Heart left ventricle (tissue), 16 donors: ENCODE data around the gene INHBE. TPM values are rescaled to one million over a fixed set of nuclear protein-coding genes. Genes with fewer than 3 reads are reported as not detected.
"Not testable (repeated sequence)": the region's sequence is repeated elsewhere in the genome, so short reads cannot be mapped to it uniquely, and the experiment has no call there.

Experiments used
- ATAC-seq, 4 donors: fragments of 200-7000 bp; cut with Tn5 transposase; one replicate each; pipeline ENCODE4 v1.9.1; 2020 to 2022; ENCODE audit warnings: moderate library complexity in 4 of 4, mild to moderate bottlenecking in 3 of 4, moderate number of reproducible peaks in 1 of 4
- DNase-seq, 5 donors: peaks; one replicate each; pipeline ENCODE4 v3.0.0-alpha.2; 2020
- H3K27ac ChIP-seq, 12 donors: fragments of 200-600 bp; sonication (generic) in 4 of 12; one replicate each; pipeline versions ENCODE4 v1.5.0 to v1.8.0; 2016 to 2022; ENCODE audit warnings: mild to moderate bottlenecking in 2 of 12
- H3K27me3 ChIP-seq, 9 donors: fragments of 200-600 bp; sonication (generic) in 2 of 9; one replicate each; pipeline versions ENCODE4 v1.5.1 to v1.8.0; 2016 to 2022; ENCODE audit warnings: mild to moderate bottlenecking in 3 of 9
- H3K36me3 ChIP-seq, 9 donors: fragments of 200-600 bp; sonication (generic) in 2 of 9; one replicate each; pipeline versions ENCODE4 v1.5.0 to v1.8.0; 2018 to 2022; ENCODE audit warnings: mild to moderate bottlenecking in 2 of 9
- H3K4me1 ChIP-seq, 12 donors: fragments of 200-600 bp; sonication (generic) in 4 of 12; one replicate each; pipeline versions ENCODE4 v1.5.0 to v1.8.0; 2016 to 2022; ENCODE audit warnings: mild to moderate bottlenecking in 3 of 12
- H3K4me3 ChIP-seq, 12 donors: fragments of 200-600 bp; sonication (generic) in 4 of 12; one replicate each; pipeline versions ENCODE4 v1.5.0 to v1.8.0; 2017 to 2022; ENCODE audit warnings: mild to moderate bottlenecking in 9 of 12, moderate library complexity in 4 of 12
- H3K9me3 ChIP-seq, 12 donors: fragments of 200-600 bp; sonication (generic) in 4 of 12; one replicate each; pipeline versions ENCODE4 v1.5.0 to v1.8.0; 2016 to 2022; ENCODE audit warnings: mild to moderate bottlenecking in 1 of 12
- CTCF ChIP-seq, 12 donors: fragments of 200-600 bp; sonication (generic) in 4 of 12; IDR thresholded peaks; one replicate each; pipeline versions ENCODE4 v1.5.0 to v1.8.0; 2018 to 2022; ENCODE audit warnings: antibody characterized with exemption in 12 of 12, mild to moderate bottlenecking in 5 of 12
- POLR2A ChIP-seq, 2 donors: fragments of 450-650 bp; IDR thresholded peaks; one replicate each; pipeline ENCODE4 v1.6.1; 2017; ENCODE audit warnings: antibody characterized with exemption in 2 of 2, mild to moderate bottlenecking in 2 of 2, moderate library complexity in 2 of 2
- WGBS, 4 donors: extraction: QIAGEN DNeasy Blood & Tissue Kit in 2 of 4; methylation state at CpG; one replicate each; pipeline versions ENCODE4 v1.1.5 to v1.1.7; 2013 to 2018; 5-methylcytosine and 5-hydroxymethylcytosine counted together
- intact Hi-C, 10 donors: fragments of 100-400 bp; cut with DNase I; formaldehyde crosslinking; loops; one replicate each; pipeline versions ENCODE4 v1.11.1 to v1.14.2; 2022
- polyA plus RNA-seq, 2 donors: library from polyadenylated mRNA; stranded (reverse); fragments of 200-250 nt; gene quantifications; one replicate each; pipeline ENCODE4 v1.2.3, GENCODE V29; 2013
- total RNA-seq, 9 donors: library from RNA; depleted of rRNA in 2 of 9; stranded (reverse); fragments of >200 nt in 2 of 9; fragmentation: NEBNext Ultra II Directional in 3 of 9; extraction: Animal tissue kit (Norgen Biotek cat#: 25700) in 3 of 9; gene quantifications; one replicate each; pipeline versions ENCODE4 v1.1.0 to v1.2.4, GENCODE V29; 2016 to 2023
- donor health status: ischemic (EF 13 %, LVEDD 7.1; RV severe dilation, severe dysfunction).
- donor health status: healthy with polysubstance abuse.
- donor health status: DM: no; HTN: yes; CAD: no.
- donor health status: DM: no; HTN: no; CAD: no.
- donor health status: ischemic (EF 25% LVEDD 6.9; RV normal size, moderate dysfunction).
- donor health status: ischemic (EF 25% LVEDD 5.7; RV mildly dilated, moderate dysfunction).
- donor health status: healthy.
- donor health status: DM: yes; HTN: yes; CAD: no.
- donor health status: ischemic (EF 35%, LVEDD 5.7; RV mildly dilated, moderate dysfunction).
- donor health status: nonischemic (EF 11% LVEDD 7.7; RV severe dilation, severe dysfunction).
- donor health status: DM: yes; HTN: yes; CAD: no.
- donor health status: PGD.
- donor health status: ischemic (EF 29% LVEDD 5.4; RV normal size, mild dysfunction).
- donor health status: nonischemic (EF 23%, LVEDD 6.1; RV moderate dilation, normal function).

Gene INHBE
- total and polyA plus RNA-seq, 11 donors, result 0.03 to 0.64 TPM; not detected in 9

GRCh38 chr12:57497223-57498131 is 42.4 kb downstream of the INHBE start:
- Histone ChIP-seq H3K27me3 (no peaks in the 10 kb centered on the region), H3K27ac (no peak overlapping the region), H3K36me3 (peaks cover 0 to 81% (median 72%) of the 10 kb centered on the region in 9 donors), H3K4me1 (no peaks in the 10 kb centered on the region), H3K9me3 (no peaks in the 10 kb centered on the region), H3K4me3 (no peak overlapping the region)
- intact Hi-C loops, result no loop called here
- no peak for TF ChIP-seq CTCF (IDR thresholded peaks at IDR 0.05)
- 92 to 94% (median 93%) methylated on average over 12 of the region's 12 CpGs for WGBS, 4 donors
- ATAC-seq (no peak), DNase-seq (no peak)

GRCh38 chr12:57498132-57498502 is 43.0 kb downstream of the INHBE start:
- Histone ChIP-seq H3K27ac (no peak overlapping the region), H3K4me1 (no peaks in the 10 kb centered on the region), H3K9me3 (no peaks in the 10 kb centered on the region), H3K27me3 (no peaks in the 10 kb centered on the region), H3K36me3 (peaks cover 0 to 83% (median 73%) of the 10 kb centered on the region in 9 donors), H3K4me3 (no peak overlapping the region)
- DNase-seq (no peak), ATAC-seq (peak in 1 of 4 donors; percentile 9)
- intact Hi-C loops, result no loop called here
- TF ChIP-seq POLR2A (IDR thresholded peaks at IDR 0.05) (no peak), CTCF (IDR thresholded peaks at IDR 0.05) (no peak)
- WGBS, 4 donors, result 85 to 89% (median 86%) methylated on average over 9 of the region's 9 CpGs

- TF ChIP-seq CTCF (IDR thresholded peaks at IDR 0.05) (no peak), POLR2A (IDR thresholded peaks at IDR 0.05) (no peak)
- Histone ChIP-seq H3K4me3 (no peak overlapping the region), H3K27me3 (no peaks in the 10 kb centered on the region), H3K9me3 (no peaks in the 10 kb centered on the region), H3K4me1 (no peaks in the 10 kb centered on the region), H3K27ac (no peak overlapping the region), H3K36me3 (peaks cover 0 to 88% (median 78%) of the 10 kb centered on the region in 9 donors)
- no peak for ATAC-seq
- no peak for DNase-seq
- intact Hi-C loops, result no loop called here
- 94 to 98% (median 96%) methylated on average over 4 of the region's 4 CpGs for WGBS, 4 donors
Observed at GRCh38 chr12:57498571-57498970, 43.5 kb downstream of the INHBE start.

GRCh38 chr12:57500213-57500612 is 45.1 kb downstream of the INHBE start:
- H3K4me3 ChIP-seq, result no peak overlapping the region
- no peaks in the 10 kb centered on the region for H3K4me1 ChIP-seq
- peaks cover 0 to 98% (median 88%) of the 10 kb centered on the region in 9 donors for H3K36me3 ChIP-seq
- H3K27ac ChIP-seq, result no peak overlapping the region
- DNase-seq (no peak), ATAC-seq (no peak)
- 92 to 96% (median 96%) methylated on average over 11 of the region's 11 CpGs for WGBS, 4 donors
- intact Hi-C loops, result no loop called here
- no peaks in the 10 kb centered on the region for H3K27me3 ChIP-seq
- no peaks in the 10 kb centered on the region for H3K9me3 ChIP-seq
- TF ChIP-seq POLR2A (IDR thresholded peaks at IDR 0.05) (no peak), CTCF (IDR thresholded peaks at IDR 0.05) (no peak)

- WGBS, 4 donors, result 95 to 98% (median 96%) methylated on average over 22 of the region's 22 CpGs
- H3K4me3 ChIP-seq, ATAC-seq, H3K9me3 ChIP-seq, DNase-seq, H3K27me3 ChIP-seq, intact Hi-C loops, H3K27ac ChIP-seq, H3K4me1 ChIP-seq: not testable (repeated sequence)
- peaks cover 2 to 93% (median 89%) of the 10 kb centered on the region in 9 donors for H3K36me3 ChIP-seq
Observed at GRCh38 chr12:57502311-57502969, 47.3 kb downstream of the INHBE start.

GRCh38 chr12:57506541-57506940 is 51.4 kb downstream of the INHBE start:
- DNase-seq, H3K27ac ChIP-seq, ATAC-seq, H3K4me1 ChIP-seq, intact Hi-C loops, H3K9me3 ChIP-seq, H3K27me3 ChIP-seq, H3K4me3 ChIP-seq: not testable (repeated sequence)
- 76 to 97% (median 95%) methylated on average over 4 of the region's 4 CpGs for WGBS, 4 donors
- peaks cover 2 to 81% (median 77%) of the 10 kb centered on the region in 9 donors for H3K36me3 ChIP-seq
